ENCODE data around the gene POLR2M.

POLR2M gene

DNA sequence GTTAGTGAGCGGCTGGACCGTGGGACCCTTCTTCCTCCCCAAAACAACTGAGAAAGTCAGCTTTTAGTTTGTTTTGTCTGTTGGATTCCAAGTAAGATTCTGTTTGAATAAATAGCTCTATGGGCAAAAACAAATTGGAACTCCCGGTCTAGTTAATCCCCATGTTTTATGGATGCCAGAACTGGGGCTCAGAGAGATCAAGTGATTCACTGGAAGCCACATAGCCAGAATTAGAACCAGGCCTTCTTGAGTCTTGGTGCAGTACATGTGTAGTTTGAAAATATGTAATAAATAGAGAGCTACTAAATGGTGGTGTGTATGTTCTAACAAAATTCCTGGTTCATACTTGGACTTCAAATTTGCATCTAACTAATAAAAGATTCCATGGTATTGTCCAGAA, 29.3 kb upstream of the POLR2M start:
- no peaks in the 10 kb centered on the region for H3K9me3 ChIP-seq (ENCODE audit: insufficient read depth, low read depth, low read length)
- TF ChIP-seq, protein P1, sequence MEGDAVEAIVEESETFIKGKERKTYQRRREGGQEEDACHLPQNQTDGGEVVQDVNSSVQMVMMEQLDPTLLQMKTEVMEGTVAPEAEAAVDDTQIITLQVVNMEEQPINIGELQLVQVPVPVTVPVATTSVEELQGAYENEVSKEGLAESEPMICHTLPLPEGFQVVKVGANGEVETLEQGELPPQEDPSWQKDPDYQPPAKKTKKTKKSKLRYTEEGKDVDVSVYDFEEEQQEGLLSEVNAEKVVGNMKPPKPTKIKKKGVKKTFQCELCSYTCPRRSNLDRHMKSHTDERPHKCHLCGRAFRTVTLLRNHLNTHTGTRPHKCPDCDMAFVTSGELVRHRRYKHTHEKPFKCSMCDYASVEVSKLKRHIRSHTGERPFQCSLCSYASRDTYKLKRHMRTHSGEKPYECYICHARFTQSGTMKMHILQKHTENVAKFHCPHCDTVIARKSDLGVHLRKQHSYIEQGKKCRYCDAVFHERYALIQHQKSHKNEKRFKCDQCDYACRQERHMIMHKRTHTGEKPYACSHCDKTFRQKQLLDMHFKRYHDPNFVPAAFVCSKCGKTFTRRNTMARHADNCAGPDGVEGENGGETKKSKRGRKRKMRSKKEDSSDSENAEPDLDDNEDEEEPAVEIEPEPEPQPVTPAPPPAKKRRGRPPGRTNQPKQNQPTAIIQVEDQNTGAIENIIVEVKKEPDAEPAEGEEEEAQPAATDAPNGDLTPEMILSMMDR (conservative IDR thresholded peaks at IDR 0.05; ENCODE audit: low read length): no peak
- no peak for TF ChIP-seq EZH2phosphoT487 (IDR thresholded peaks at IDR 0.05; ENCODE audit: borderline replicate concordance)
- no peaks in the 10 kb centered on the region for H4K20me1 ChIP-seq (ENCODE audit: insufficient read depth, low read length, poor library complexity, severe bottlenecking)
- no peaks in the 10 kb centered on the region for H3K9me2 ChIP-seq (replicated peaks; ENCODE audit: low read depth, low read length)
- H3K36me3 ChIP-seq (ENCODE audit: insufficient read depth, low read length): no peaks in the 10 kb centered on the region
- no peaks in the 10 kb centered on the region for H3K4me1 ChIP-seq (ENCODE audit: insufficient read depth, low read length, poor library complexity, severe bottlenecking)
- H2AFZ ChIP-seq (ENCODE audit: low read length): no peak overlapping the region
- H3K9ac ChIP-seq (ENCODE audit: low read depth, low read length, poor library complexity, severe bottlenecking): no peak overlapping the region
- peaks cover 23% of the 10 kb centered on the region for H3K27me3 ChIP-seq (ENCODE audit: insufficient read depth, low read length, poor library complexity, severe bottlenecking)
- H3K4me3 ChIP-seq (ENCODE audit: low read length, poor library complexity, severe bottlenecking): no peak overlapping the region
- no peaks in the 10 kb centered on the region for H3K79me2 ChIP-seq (ENCODE audit: insufficient read depth, low read length)
- H3F3A ChIP-seq (ENCODE audit: low read depth): no peaks in the 10 kb centered on the region
- H3K4me2 ChIP-seq (ENCODE audit: low read depth, low read length, poor library complexity, severe bottlenecking): no peak overlapping the region

DNA sequence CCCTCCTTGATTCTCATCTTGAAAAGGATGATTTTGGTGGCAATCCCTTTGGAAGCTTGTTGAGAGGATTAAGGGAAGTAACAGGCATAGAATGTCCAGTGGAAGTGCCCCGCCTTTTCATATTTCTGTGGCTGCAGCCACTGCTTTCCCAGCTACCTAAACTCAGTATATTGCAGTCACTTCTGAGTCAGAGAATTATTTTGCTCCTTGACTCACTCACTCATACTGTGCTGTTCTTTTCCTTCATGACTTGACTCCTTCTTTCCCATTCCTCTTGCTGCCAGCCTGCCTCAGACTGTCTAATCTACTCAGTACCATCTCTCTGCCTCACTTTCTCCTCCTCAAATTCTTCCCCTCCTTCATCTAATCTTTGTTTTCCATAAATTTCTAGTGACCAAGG, 26.5 kb upstream of the POLR2M start:
- H3K4me3 ChIP-seq (ENCODE audit: low read length, poor library complexity, severe bottlenecking): no peak overlapping the region
- no peaks in the 10 kb centered on the region for H3K9me3 ChIP-seq (ENCODE audit: insufficient read depth, low read depth, low read length)
- no peak overlapping the region for H3K4me2 ChIP-seq (ENCODE audit: low read depth, low read length, poor library complexity, severe bottlenecking)
- peaks cover 12% of the 10 kb centered on the region for H3K27me3 ChIP-seq (ENCODE audit: insufficient read depth, low read length, poor library complexity, severe bottlenecking)
- H3F3A ChIP-seq (ENCODE audit: low read depth): no peaks in the 10 kb centered on the region
- no peak for TF ChIP-seq EZH2phosphoT487 (IDR thresholded peaks at IDR 0.05; ENCODE audit: borderline replicate concordance)
- TF ChIP-seq, protein P1 (conservative IDR thresholded peaks at IDR 0.05; ENCODE audit: low read length): no peak
- peak overlapping the region; percentile 18; the same call in 1 of the 2 replicates for H2AFZ ChIP-seq (ENCODE audit: low read length)
- no peaks in the 10 kb centered on the region for H3K36me3 ChIP-seq (ENCODE audit: insufficient read depth, low read length)
- H3K4me1 ChIP-seq (ENCODE audit: insufficient read depth, low read length, poor library complexity, severe bottlenecking): no peaks in the 10 kb centered on the region
- H3K9me2 ChIP-seq (replicated peaks; ENCODE audit: low read depth, low read length): no peaks in the 10 kb centered on the region
- H3K9ac ChIP-seq (ENCODE audit: low read depth, low read length, poor library complexity, severe bottlenecking): no peak overlapping the region
- H4K20me1 ChIP-seq (ENCODE audit: insufficient read depth, low read length, poor library complexity, severe bottlenecking): no peaks in the 10 kb centered on the region
- no peaks in the 10 kb centered on the region for H3K79me2 ChIP-seq (ENCODE audit: insufficient read depth, low read length)

DNA sequence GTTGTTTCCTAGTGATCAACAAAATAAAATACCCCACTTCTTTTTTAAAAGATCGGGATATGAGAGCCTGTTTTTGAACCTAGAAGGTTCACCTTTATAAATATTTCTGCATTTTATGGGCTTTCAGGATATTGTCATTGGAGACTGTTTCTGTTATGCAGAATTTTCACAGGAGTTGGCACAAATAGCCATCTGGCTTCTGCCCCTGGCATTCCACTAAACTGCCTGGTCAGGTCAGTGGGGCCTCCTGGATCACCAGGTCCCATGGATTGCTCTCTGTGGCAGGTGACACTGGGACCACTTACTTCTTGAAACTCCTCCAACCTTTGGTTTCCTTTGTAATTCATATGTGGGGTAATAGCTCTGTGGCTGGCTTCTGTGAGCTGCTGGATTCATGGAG, 25.5 kb upstream of the POLR2M start:
- Histone ChIP-seq H3K9me2 (replicated peaks; ENCODE audit: low read depth, low read length) (no peaks in the 10 kb centered on the region), H3K9ac (ENCODE audit: low read depth, low read length, poor library complexity, severe bottlenecking) (no peak overlapping the region), H4K20me1 (ENCODE audit: insufficient read depth, low read length, poor library complexity, severe bottlenecking) (no peaks in the 10 kb centered on the region), H3K27me3 (ENCODE audit: insufficient read depth, low read length, poor library complexity, severe bottlenecking) (peaks cover 6% of the 10 kb centered on the region), H3K4me1 (ENCODE audit: insufficient read depth, low read length, poor library complexity, severe bottlenecking) (no peaks in the 10 kb centered on the region), H3K36me3 (ENCODE audit: insufficient read depth, low read length) (no peaks in the 10 kb centered on the region), H3K4me3 (ENCODE audit: low read length, poor library complexity, severe bottlenecking) (no peak overlapping the region), H3F3A (ENCODE audit: low read depth) (no peaks in the 10 kb centered on the region), H3K9me3 (ENCODE audit: insufficient read depth, low read depth, low read length) (no peaks in the 10 kb centered on the region), H2AFZ (ENCODE audit: low read length) (no peak overlapping the region), H3K4me2 (ENCODE audit: low read depth, low read length, poor library complexity, severe bottlenecking) (no peak overlapping the region), H3K79me2 (ENCODE audit: insufficient read depth, low read length) (no peaks in the 10 kb centered on the region)
- TF ChIP-seq EZH2phosphoT487 (IDR thresholded peaks at IDR 0.05; ENCODE audit: borderline replicate concordance): no peak
- TF ChIP-seq, protein P1 (conservative IDR thresholded peaks at IDR 0.05; ENCODE audit: low read length): no peak

Measured in Loucy (cell line).